Measurements from ENCODE around the gene LRPPRC. TPM values are rescaled to one million over a fixed set of nuclear protein-coding genes. Genes with fewer than 3 reads are reported as not detected.

LRPPRC gene
- total RNA-seq, 1 donor from 2014 or later: 40.5 TPM

GRCh38 chr2:43980902-43981301, 14.9 kb downstream of the LRPPRC start:
- no peak for DNase-seq (ENCODE audit: low read depth in 2 of 2)

- DNase-seq (ENCODE audit: low read depth in 2 of 2): no peak
Observed at GRCh38 chr2:43977677-43978375, 18.0 kb downstream of the LRPPRC start.

- DNase-seq (ENCODE audit: low read depth in 2 of 2): no peak
Observed at GRCh38 chr2:43960921-43961320, 34.9 kb downstream of the LRPPRC start.

- DNase-seq (ENCODE audit: low read depth in 2 of 2): no peak
Observed at GRCh38 chr2:43958397-43959275, 37.2 kb downstream of the LRPPRC start.

- peak; percentile 60 to 69 for DNase-seq (ENCODE audit: low read depth in 2 of 2)
Observed at GRCh38 chr2:43950383-43951008, 45.3 kb downstream of the LRPPRC start.

- DNase-seq (ENCODE audit: low read depth in 2 of 2): peak in 1 of 2 donors; percentile 16
Observed at GRCh38 chr2:43948370-43948769, 47.4 kb downstream of the LRPPRC start.

- no peak for DNase-seq (ENCODE audit: low read depth in 2 of 2)
Observed at GRCh38 chr2:43946685-43947084, 49.1 kb downstream of the LRPPRC start.

- DNase-seq (ENCODE audit: low read depth in 2 of 2): no peak
Observed at GRCh38 chr2:43945439-43945838, 50.4 kb downstream of the LRPPRC start.

GRCh38 chr2:43944915-43945314, 50.9 kb downstream of the LRPPRC start:
- no peak for DNase-seq (ENCODE audit: low read depth in 2 of 2)

GRCh38 chr2:43943809-43944452, 51.9 kb downstream of the LRPPRC start:
- no peak for DNase-seq (ENCODE audit: low read depth in 2 of 2)

- DNase-seq (ENCODE audit: low read depth in 2 of 2): no peak
Observed at GRCh38 chr2:43943323-43943722, 52.5 kb downstream of the LRPPRC start.

GRCh38 chr2:43942881-43943280, 52.9 kb downstream of the LRPPRC start:
- no peak for DNase-seq (ENCODE audit: low read depth in 2 of 2)

- DNase-seq (ENCODE audit: low read depth in 2 of 2): no peak
Observed at GRCh38 chr2:43941966-43942365, 53.8 kb downstream of the LRPPRC start.

- DNase-seq (ENCODE audit: low read depth in 2 of 2): no peak
Observed at GRCh38 chr2:43941359-43941758, 54.4 kb downstream of the LRPPRC start.

- no peak for DNase-seq (ENCODE audit: low read depth in 2 of 2)
Observed at GRCh38 chr2:43939695-43940256, 56.0 kb downstream of the LRPPRC start.

- no peak for DNase-seq (ENCODE audit: low read depth in 2 of 2)
Observed at GRCh38 chr2:43937269-43937820, 58.4 kb downstream of the LRPPRC start.

- peak in 1 of 2 donors; percentile 2 for DNase-seq (ENCODE audit: low read depth in 2 of 2)
Observed at GRCh38 chr2:43934567-43934966, 61.2 kb downstream of the LRPPRC start.

GRCh38 chr2:43931293-43931692, 64.5 kb downstream of the LRPPRC start:
- no peak for DNase-seq (ENCODE audit: low read depth in 2 of 2)

- no peak for DNase-seq (ENCODE audit: low read depth in 2 of 2)
Observed at GRCh38 chr2:43927442-43927841, 68.3 kb downstream of the LRPPRC start.

GRCh38 chr2:43925431-43925830, 70.4 kb downstream of the LRPPRC start:
- DNase-seq (ENCODE audit: low read depth in 2 of 2): no peak

GRCh38 chr2:43924463-43924862, 71.3 kb downstream of the LRPPRC start:
- no peak for DNase-seq (ENCODE audit: low read depth in 2 of 2)

Measured in lung microvascular endothelial cell (primary cell).